Left hindlimb (tissue), 1 donor: ENCODE results near the gene CD9.

ENCODE experiments used
- DNase-seq: peaks from one replicate; pipeline ENCODE4 v3.0.0-alpha.2; 2018

Gene CD9

GRCh38 chr12:6222078-6222654 is 22.0 kb downstream of the CD9 start:
- DNase-seq: no peak

- DNase-seq: no peak
These were observed 23.3 kb downstream of the CD9 start for GRCh38 chr12:6223545-6223944.

- DNase-seq: no peak
These were observed 24.4 kb downstream of the CD9 start for GRCh38 chr12:6224550-6224949.

- DNase-seq: no peak
These were observed 25.4 kb downstream of the CD9 start for GRCh38 chr12:6225630-6226001.

- DNase-seq: peak; percentile 90
These were observed 25.9 kb downstream of the CD9 start for GRCh38 chr12:6226002-6226678.

- no peak for DNase-seq
These were observed 26.5 kb downstream of the CD9 start for GRCh38 chr12:6226679-6227051.

GRCh38 chr12:6228535-6229223 is 28.5 kb downstream of the CD9 start:
- DNase-seq: peak; percentile 69

- peak; percentile 72 for DNase-seq
These were observed 29.3 kb downstream of the CD9 start for GRCh38 chr12:6229224-6230218.

- DNase-seq: peak; percentile 63
These were observed 30.3 kb downstream of the CD9 start for GRCh38 chr12:6230321-6231110.

GRCh38 chr12:6231359-6232268 is 31.4 kb downstream of the CD9 start:
- no peak for DNase-seq

- DNase-seq: no peak
These were observed 33.1 kb downstream of the CD9 start for GRCh38 chr12:6233121-6233971.

GRCh38 chr12:6234214-6234613 is 34.0 kb downstream of the CD9 start:
- no peak for DNase-seq

- no peak for DNase-seq
These were observed 34.7 kb downstream of the CD9 start for GRCh38 chr12:6234906-6235305.

GRCh38 chr12:6235499-6235898 is 35.3 kb downstream of the CD9 start:
- DNase-seq: no peak

- DNase-seq: no peak
These were observed 35.9 kb downstream of the CD9 start for GRCh38 chr12:6235906-6236640.

- no peak for DNase-seq
These were observed 36.4 kb downstream of the CD9 start for GRCh38 chr12:6236641-6236940.

- DNase-seq: no peak
These were observed 37.6 kb downstream of the CD9 start for GRCh38 chr12:6237830-6238229.

GRCh38 chr12:6238875-6239274 is 38.7 kb downstream of the CD9 start:
- DNase-seq: no peak

GRCh38 chr12:6241495-6241894 is 41.3 kb downstream of the CD9 start:
- DNase-seq: no peak

GRCh38 chr12:6249580-6249979 is 49.4 kb downstream of the CD9 start:
- no peak for DNase-seq
